K562 (cell line): ENCODE measurements around the gene FTO.

Experiments
- EZH2 ChIP-seq: IDR thresholded peaks from 2 replicates; pipeline ENCODE4 v1.6.1; 2012; ENCODE audit warnings: low read depth, mild to moderate bottlenecking, inconsistent platforms, low read length, borderline replicate concordance
- GABPA ChIP-seq: fragments of 200-800 bp; sonication (Bioruptor generic); conservative IDR thresholded peaks from 2 replicates; pipeline ENCODE4 v1.6.1; 2016; ENCODE audit warnings: low read depth, missing genetic modification characterization, missing compliant biosample characterization
- KAT8 ChIP-seq: fragments of 450-650 bp; IDR thresholded peaks from 2 replicates; pipeline ENCODE4 v1.6.1; 2016; ENCODE audit warnings: low read depth, mild to moderate bottlenecking
- KLF6 ChIP-seq: fragments of 250-450 bp; sonication (Bioruptor Pico); IDR thresholded peaks from 2 replicates; pipeline ENCODE4 v1.4.0; 2020; ENCODE audit warnings: mild to moderate bottlenecking, moderate library complexity, borderline replicate concordance
- MCM3 ChIP-seq: fragments of 450-650 bp; IDR thresholded peaks from 2 replicates; pipeline ENCODE4 v1.6.1; 2016
- MEF2A ChIP-seq: IDR thresholded peaks from 2 replicates; pipeline ENCODE4 v1.6.1; 2011; ENCODE audit warnings: low read depth, mild to moderate bottlenecking, low read length, moderate library complexity; ENCODE audit not compliant: control insufficient read depth
- MXI1 ChIP-seq: IDR thresholded peaks from 2 replicates; pipeline ENCODE4 v1.6.1; 2011; ENCODE audit warnings: low read depth, mild to moderate bottlenecking, improper control_type of control experiment, low read length
- POLR2AphosphoS5 ChIP-seq: IDR thresholded peaks from 2 replicates; pipeline ENCODE4 v1.6.1; 2011; ENCODE audit warnings: mild to moderate bottlenecking, low read depth, low read length, moderate library complexity; ENCODE audit not compliant: control insufficient read depth, insufficient read depth
- RBM22 ChIP-seq: fragments of 200-400 bp; formaldehyde crosslinking; IDR thresholded peaks from 2 replicates; pipeline ENCODE4 v1.6.1; 2018; ENCODE audit warnings: low read length, low read depth; ENCODE audit not compliant: poor library complexity, severe bottlenecking
- SAFB2 ChIP-seq: fragments of 200-400 bp; formaldehyde crosslinking; IDR thresholded peaks from 2 replicates; pipeline ENCODE4 v1.6.1; 2018; ENCODE audit warnings: borderline replicate concordance, low read length, low read depth, moderate library complexity; ENCODE audit not compliant: severe bottlenecking
- TF ChIP-seq, protein P1 (sequence below): sonication (generic); formaldehyde crosslinking; IDR thresholded peaks from 2 replicates; pipeline ENCODE4 v1.8.0; 2022; ENCODE audit warnings: missing genetic modification reagents, mild to moderate bottlenecking, borderline replicate concordance
- TF ChIP-seq, protein P2 (sequence below), 2 experiments: fragments of 200-800 bp in 1 of 2; sonication (Bioruptor generic) in 1 of 2; sonication (generic) in 1 of 2; formaldehyde crosslinking in 1 of 2; IDR thresholded peaks in 1 of 2; conservative IDR thresholded peaks in 1 of 2; 2 replicates each; pipeline versions ENCODE4 v1.5.0 to v1.6.1; 2016 to 2020; ENCODE audit warnings: missing compliant biosample characterization in 1 of 2, missing genetic modification characterization in 1 of 2, missing genetic modification reagents in 1 of 2
- TF ChIP-seq, protein P3 (sequence below): sonication (generic); formaldehyde crosslinking; IDR thresholded peaks from 2 replicates; pipeline ENCODE4 v1.9.0; 2022; ENCODE audit warnings: mild to moderate bottlenecking, missing genetic modification reagents
- TF ChIP-seq, protein P4 (sequence below), 3 experiments: IDR thresholded peaks in 2 of 3; conservative IDR thresholded peaks in 1 of 3; 2 replicates each; pipeline ENCODE4 v1.5.1; 2011 to 2012; ENCODE audit warnings: low read length in 3 of 3, mild to moderate bottlenecking in 3 of 3, control low read depth in 2 of 3, improper control_type of control experiment in 1 of 3, inconsistent platforms in 1 of 3, low read depth in 1 of 3, mixed read lengths in 1 of 3, moderate library complexity in 1 of 3; ENCODE audit not compliant: insufficient read depth in 2 of 3

DNA sequence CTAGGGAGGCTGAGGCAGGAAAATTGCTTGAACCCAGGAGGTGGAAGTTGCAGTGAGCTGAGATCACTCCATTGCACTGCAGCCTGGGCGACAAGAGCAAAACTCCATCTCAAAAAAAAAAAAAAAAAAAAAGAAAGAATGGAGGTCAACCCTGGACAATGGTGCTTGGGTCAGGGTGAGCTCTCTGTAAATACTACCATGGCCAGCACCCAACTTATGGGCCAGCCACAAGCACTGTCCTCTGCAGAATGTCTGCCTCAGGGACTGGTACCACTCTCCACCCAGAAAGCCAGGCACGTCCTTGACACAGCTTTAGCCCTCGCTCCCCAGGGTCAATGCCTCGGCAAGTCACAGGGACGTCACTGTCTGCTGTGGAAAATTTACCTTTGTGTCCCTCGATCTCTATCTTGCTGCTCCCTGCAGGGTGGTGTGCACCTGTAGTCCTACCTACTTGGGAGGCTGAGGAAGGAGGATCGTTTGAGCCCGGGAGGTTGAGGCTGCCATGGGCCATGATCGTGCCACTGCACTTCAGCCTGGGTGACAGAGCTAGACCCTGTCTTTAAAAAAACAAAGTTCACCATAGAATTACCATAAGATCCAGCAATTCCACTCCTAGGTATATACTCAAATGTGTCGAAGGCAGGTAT is 459.4 kb downstream of the FTO start:
- TF ChIP-seq RBM22 = no peak
- TF ChIP-seq, protein P1, sequence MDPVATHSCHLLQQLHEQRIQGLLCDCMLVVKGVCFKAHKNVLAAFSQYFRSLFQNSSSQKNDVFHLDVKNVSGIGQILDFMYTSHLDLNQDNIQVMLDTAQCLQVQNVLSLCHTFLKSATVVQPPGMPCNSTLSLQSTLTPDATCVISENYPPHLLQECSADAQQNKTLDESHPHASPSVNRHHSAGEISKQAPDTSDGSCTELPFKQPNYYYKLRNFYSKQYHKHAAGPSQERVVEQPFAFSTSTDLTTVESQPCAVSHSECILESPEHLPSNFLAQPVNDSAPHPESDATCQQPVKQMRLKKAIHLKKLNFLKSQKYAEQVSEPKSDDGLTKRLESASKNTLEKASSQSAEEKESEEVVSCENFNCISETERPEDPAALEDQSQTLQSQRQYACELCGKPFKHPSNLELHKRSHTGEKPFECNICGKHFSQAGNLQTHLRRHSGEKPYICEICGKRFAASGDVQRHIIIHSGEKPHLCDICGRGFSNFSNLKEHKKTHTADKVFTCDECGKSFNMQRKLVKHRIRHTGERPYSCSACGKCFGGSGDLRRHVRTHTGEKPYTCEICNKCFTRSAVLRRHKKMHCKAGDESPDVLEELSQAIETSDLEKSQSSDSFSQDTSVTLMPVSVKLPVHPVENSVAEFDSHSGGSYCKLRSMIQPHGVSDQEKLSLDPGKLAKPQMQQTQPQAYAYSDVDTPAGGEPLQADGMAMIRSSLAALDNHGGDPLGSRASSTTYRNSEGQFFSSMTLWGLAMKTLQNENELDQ (CRISPR knock-in tag) = no peak
- no peak for TF ChIP-seq MEF2A
- TF ChIP-seq, protein P2, sequence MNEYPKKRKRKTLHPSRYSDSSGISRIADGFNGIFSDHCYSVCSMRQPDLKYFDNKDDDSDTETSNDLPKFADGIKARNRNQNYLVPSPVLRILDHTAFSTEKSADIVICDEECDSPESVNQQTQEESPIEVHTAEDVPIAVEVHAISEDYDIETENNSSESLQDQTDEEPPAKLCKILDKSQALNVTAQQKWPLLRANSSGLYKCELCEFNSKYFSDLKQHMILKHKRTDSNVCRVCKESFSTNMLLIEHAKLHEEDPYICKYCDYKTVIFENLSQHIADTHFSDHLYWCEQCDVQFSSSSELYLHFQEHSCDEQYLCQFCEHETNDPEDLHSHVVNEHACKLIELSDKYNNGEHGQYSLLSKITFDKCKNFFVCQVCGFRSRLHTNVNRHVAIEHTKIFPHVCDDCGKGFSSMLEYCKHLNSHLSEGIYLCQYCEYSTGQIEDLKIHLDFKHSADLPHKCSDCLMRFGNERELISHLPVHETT (CRISPR knock-in tag; conservative IDR thresholded peaks at IDR 0.05 in 1 of 2, IDR thresholded peaks at IDR 0.05 in 1 of 2) = no peak
- TF ChIP-seq, protein P3, sequence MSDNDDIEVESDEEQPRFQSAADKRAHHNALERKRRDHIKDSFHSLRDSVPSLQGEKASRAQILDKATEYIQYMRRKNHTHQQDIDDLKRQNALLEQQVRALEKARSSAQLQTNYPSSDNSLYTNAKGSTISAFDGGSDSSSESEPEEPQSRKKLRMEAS (CRISPR knock-in tag) = no peak
- TF ChIP-seq EZH2 = no peak
- TF ChIP-seq, protein P4, sequence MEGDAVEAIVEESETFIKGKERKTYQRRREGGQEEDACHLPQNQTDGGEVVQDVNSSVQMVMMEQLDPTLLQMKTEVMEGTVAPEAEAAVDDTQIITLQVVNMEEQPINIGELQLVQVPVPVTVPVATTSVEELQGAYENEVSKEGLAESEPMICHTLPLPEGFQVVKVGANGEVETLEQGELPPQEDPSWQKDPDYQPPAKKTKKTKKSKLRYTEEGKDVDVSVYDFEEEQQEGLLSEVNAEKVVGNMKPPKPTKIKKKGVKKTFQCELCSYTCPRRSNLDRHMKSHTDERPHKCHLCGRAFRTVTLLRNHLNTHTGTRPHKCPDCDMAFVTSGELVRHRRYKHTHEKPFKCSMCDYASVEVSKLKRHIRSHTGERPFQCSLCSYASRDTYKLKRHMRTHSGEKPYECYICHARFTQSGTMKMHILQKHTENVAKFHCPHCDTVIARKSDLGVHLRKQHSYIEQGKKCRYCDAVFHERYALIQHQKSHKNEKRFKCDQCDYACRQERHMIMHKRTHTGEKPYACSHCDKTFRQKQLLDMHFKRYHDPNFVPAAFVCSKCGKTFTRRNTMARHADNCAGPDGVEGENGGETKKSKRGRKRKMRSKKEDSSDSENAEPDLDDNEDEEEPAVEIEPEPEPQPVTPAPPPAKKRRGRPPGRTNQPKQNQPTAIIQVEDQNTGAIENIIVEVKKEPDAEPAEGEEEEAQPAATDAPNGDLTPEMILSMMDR (IDR thresholded peaks at IDR 0.05 in 2 of 3, conservative IDR thresholded peaks at IDR 0.05 in 1 of 3; ENCODE audit: insufficient read depth in 2 of 3, low read depth in 1 of 3, low read length in 3 of 3) = no peak
- no peak for TF ChIP-seq SAFB2
- TF ChIP-seq GABPA (tag) = no peak
- TF ChIP-seq POLR2AphosphoS5 = no peak
- no peak for TF ChIP-seq KAT8
- no peak for TF ChIP-seq MXI1
- TF ChIP-seq KLF6 (CRISPR knock-in tag) = no peak
- no peak for TF ChIP-seq MCM3
